HG03108 (cell line): ENCODE measurements around the gene PBX3.

Experiments
- ATAC-seq: cut with Tn5 transposase; IDR thresholded peaks from one replicate; pipeline ENCODE4 v1.9.1; 2021; ENCODE audit warnings: moderate library complexity; ENCODE audit not compliant: unreplicated experiment

The PBX3 gene

DNA sequence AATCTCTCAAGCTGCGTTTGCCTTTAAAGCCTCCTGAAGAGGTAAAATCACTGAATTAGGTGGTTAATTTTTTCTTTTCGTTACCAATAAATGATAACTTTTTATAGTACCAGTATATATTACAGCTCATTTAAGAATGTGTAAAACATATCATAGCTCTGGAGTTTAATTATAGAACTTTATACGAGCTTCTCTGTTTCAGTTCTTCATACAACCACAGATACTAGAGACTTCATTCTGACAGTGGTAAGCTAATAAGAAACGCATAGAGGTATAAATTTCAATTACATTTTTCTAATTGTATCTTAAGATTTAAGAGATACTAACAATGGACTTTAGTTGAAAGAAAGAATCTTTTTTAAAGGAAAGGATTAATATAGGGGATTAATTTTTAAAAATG lies 73.9 kb downstream of the PBX3 start:
- peak; percentile 42 for ATAC-seq

DNA sequence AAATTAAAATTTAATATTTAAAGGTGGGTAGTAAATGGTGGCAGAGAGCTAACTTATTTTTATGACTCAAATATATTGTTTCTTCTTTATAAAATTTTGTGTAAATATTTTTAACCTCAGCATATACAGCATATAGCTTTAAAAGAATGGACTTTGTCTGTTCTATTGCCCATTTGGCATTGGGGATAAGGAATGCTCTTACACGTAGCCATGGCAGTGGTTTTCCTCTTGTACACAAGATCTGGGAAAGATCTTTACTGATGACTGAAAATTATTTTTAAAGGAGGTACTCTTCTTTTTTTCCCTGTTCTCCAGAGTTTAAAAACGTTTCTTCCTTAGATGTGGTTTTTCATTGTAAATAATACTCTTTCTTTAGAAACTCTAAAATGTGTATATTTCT lies 75.0 kb downstream of the PBX3 start:
- no peak for ATAC-seq

DNA sequence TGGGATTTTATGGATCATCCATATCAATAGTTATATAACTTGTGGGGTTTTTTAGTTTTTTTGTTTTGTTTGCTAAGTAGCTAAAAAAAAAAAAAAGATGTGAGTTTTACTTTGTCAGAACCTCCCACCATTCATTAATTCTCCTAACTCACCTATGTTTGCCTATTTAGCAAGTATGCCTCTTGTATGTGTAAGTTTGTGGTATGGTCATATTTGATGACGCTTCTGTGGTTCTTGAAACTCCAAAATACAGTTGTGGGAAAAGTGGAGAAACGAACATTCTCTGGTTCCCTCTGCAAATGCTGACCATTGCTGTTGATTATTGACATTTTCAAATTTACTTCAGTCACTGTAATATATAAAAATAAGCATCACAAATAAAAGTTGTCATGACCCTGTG lies 75.7 kb downstream of the PBX3 start:
- ATAC-seq = no peak

DNA sequence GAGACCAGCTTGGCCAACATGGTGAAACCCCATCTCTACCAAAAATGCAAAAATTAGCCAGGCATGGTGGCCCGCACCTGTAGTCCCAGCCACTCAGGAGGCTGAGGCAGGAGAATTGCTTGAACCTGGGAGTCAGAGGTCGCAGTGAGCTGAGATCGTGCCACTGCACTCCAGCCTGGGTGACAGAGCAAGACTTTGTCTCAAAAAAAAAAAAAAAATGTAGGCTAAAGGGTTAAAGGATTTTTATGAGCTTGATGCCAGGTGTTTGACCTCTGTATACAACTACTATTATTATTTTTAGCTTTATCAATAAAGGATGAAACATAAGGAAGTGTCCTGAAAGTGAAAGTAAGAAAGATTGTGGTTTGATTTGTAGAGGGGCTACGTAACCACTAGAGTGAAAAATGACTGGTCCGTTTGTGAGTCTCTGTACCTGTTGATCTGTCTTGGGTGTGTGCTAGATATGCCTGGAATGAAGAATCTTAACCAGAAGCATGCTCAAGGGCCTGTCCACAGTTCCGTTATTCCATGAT lies 76.8 kb downstream of the PBX3 start:
- peak; percentile 48 for ATAC-seq

DNA sequence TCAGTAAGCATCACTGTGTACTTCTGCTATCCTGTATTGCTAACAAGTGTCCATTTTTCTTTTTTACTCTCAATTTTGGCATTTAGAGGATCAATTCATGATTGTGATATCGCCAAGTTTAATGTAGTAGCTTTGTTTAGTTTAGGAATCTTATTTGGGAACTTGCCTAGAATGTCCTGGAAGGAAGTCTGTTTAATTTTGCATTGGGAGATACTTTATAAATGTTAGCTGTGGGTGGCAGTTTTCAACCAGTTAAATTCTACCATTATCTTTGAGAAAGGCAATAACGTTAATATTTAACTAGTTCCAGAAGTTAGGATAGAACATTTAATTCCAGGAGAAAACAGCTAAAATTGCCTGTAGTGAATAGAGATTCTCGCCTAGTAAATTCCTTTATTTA lies 78.6 kb downstream of the PBX3 start:
- no peak for ATAC-seq

DNA sequence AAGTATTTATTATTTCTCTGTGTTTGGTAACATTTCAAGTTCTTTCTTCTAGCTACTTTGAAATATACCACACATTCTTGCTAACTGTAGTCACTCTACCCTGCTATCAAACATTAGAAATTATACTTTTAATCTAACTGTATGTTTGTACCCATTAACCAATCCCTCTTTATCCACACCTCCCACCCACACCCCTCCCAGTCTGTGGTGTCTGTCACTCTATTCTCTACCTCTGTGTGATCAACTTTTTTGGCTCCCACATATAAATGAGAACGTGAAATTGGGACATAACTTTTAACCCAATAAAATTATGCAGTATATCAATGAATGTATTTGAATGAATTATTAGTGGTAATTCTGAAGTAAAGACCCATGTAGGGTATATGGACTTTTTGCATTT lies 79.7 kb downstream of the PBX3 start:
- no peak for ATAC-seq

DNA sequence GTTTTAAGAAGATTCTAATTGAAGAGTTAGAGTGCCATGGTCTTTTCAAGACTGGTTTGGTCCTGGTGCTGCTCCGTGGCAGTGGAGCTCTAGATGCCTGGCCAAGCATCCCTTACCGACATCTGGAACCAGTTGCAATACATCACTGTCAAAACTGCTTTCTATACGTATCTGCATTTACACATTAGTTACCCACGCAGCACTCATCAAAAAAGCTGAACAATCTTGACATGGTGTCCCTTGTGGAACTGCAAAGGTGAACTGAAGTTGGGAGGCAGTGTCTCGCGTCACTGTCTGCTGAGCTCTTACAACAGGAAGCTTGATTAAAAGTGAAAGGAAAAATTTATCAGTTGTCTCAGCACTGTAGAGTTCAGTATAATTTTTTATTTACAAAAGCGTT lies 82.6 kb downstream of the PBX3 start:
- ATAC-seq = peak; percentile 77

DNA sequence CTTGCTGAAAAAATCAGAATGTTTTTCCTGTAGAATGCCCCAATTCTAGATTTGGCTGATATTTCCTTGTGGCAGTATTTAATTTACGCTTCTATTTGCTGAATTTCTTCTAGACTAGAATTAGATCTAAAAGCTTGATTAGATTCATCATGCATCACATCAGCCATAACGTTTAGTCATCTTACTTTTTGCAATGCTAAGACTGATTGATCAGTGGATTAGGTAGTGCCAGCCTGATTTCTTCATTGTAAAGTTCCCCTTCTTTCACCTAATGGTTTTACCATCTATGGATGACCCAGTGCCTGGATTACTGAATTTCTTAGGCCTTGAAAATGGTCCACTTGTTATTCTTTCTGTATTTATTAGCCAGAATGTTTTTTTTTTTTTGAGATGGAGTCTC lies 83.9 kb downstream of the PBX3 start:
- ATAC-seq = no peak

DNA sequence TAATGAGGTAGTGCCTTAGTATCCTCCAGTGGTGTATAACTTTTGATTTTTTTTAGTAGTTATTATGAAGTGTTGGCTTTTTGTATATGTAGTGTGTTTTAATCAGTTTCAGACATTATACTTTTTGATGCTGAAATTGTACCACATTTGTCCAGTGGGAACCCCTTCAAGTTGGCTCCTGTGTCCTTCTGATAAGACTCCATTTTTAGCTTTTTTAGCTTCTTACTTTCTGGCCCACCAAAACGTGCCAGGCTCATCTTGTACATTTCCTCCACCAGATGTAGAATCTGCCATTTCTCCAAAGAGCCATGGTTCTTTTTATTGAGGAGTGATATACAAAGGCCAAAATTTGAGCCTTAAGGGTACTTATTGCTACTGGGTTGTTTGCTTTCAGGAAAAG lies 84.4 kb downstream of the PBX3 start:
- ATAC-seq = no peak

DNA sequence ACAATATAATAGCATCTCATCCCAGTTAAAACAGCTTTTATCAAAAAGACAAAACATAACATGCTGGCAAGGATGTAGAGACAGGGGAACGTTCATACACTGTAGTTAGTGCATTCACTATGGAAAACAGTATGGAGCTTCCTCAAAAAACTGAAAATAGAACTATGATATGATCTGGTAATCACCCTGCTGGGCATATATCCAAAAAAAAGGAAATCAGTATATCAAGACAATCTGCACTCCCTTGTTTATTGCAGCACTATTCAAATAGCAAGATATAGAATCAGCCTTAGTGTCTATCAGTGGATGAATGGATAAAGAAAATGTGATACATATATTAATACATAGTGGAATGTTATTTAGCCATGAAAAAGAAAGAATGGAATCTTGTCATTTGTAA lies 88.5 kb downstream of the PBX3 start:
- ATAC-seq = no peak

DNA sequence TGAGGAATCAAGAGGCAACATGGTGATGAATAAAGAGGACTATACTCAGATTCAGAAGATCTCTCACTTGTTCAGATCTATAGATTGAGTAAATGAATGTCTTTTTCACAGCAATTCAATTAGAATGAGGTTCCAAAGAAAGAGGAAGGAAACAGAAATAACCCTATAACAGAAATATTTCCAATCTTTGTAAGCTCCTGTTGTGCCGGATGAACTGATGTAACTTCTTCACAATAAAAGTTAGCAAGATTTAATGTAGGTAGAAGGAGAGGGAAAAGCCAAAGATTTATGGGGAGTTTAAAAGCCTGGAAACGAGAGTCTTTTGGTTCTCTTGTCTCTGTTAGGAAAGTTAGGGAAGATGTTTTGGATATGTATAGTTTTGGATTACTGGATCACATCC lies 92.1 kb downstream of the PBX3 start:
- no peak for ATAC-seq

DNA sequence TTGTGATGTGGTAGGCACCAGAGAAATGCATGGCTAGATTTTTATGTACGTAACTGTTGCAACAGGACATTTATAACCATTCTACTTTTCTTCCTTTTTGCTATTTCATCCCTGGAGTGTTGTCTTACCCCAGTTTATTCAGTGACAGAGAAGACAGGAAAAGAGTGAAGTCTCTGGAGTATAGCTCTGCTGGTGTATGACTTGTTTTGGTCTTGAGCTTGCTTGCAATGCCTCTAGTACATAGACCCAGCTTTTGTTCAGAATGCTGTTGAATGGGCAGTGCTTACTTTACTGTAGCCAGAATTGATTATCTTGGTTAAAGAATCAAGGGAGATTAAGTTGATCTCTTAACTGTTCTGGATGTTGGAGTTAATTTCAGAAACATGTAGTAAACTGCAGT lies 94.3 kb downstream of the PBX3 start:
- no peak for ATAC-seq

DNA sequence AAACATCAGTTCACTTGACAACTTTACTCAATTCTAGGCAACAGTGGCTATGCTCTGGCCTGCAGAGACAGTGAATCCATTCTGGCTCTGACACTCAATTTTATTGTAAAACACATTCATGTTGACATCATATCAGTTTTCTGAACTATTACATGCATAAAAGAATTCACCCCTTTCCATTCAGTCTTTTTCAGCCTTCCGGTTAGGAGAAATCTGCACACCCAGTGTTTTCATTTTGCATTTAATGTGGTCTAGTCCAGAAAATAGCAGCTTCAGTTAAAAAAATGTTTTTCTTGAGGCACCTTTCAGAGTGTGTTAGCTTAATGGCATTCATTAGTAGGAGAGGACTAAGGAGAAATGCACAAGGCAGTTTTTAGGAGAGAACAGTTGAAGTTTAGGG lies 95.1 kb downstream of the PBX3 start:
- ATAC-seq = no peak

DNA sequence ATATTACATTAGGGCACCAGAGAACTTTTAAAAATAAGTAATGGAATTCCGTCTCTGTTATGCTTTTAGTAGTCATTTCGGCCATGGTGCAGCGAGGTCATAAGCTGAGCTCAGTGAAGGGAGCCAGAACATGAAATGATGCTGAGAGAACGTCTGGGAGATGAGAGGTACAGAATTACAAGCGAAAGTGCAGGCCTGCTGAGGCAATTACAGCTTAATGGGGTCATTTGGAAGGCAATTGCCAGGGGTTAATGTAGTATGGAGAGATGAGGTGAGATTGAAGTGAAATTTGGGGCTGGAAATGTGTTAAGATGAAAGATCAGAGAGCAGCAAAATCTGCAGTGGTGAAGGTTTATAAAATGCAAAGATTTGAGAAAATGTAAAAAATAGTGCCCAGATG lies 96.5 kb downstream of the PBX3 start:
- no peak for ATAC-seq

DNA sequence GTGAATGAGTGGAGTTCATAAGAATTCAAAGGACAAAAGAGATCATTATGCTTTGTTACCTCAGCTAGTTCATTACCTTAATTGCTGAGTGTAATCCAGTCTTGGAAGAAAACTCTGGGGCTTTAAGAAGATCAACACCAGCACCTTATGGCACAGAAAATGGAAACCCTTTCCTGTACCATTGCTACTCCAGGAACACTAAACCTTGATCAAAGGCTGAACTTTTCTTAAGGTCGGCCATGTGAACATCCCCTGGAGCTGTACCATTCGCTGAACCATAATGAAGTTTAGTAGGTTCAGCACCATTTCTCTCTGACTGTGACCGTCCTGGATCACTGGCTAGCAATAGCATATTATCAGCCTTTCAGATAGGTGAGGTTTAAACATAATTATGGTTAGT lies 97.4 kb downstream of the PBX3 start:
- no peak for ATAC-seq

DNA sequence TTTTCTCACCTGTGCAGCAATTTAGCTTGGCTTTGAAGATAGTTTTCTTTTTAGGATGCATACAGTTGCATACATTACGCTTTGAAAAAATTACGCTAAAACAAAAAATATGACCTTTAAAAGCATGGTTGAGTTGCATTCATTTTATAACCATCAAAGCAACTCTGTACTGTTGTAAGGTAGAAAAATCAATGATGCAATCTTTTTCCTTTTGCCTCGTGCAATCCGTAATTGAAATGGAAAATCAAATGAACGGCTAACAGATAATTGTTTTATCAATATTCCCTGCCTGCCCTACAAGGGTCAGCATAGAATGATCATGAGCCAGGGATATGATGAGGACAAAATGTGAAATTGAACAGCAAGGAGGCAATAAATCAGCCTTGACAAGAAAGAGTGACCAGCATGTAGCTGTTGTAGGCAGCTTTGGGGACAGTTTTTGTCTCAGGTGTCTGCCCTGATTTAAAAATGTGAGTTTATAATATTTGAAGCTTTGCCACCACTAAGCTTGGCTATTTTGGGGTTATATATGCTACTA lies 98.2 kb downstream of the PBX3 start:
- ATAC-seq = no peak

DNA sequence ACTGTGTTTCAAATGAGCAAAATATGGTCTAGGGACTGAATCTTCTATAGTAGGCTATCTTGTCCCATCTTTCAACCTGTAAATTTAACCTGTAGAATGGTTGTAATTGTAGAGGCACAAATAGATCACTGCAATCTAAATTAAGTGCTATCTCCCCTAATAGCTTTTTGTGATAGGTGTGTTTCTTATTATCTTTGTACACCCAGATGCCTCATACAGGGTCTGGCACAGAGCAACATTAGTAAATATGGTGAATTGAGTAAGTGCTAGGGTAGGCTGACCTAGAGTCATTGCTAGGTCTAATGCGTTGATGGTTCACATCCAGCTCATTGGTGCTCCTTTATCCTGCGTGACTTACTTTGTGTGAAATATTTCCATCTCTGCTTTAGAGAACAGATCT lies 100.6 kb downstream of the PBX3 start:
- ATAC-seq = no peak

DNA sequence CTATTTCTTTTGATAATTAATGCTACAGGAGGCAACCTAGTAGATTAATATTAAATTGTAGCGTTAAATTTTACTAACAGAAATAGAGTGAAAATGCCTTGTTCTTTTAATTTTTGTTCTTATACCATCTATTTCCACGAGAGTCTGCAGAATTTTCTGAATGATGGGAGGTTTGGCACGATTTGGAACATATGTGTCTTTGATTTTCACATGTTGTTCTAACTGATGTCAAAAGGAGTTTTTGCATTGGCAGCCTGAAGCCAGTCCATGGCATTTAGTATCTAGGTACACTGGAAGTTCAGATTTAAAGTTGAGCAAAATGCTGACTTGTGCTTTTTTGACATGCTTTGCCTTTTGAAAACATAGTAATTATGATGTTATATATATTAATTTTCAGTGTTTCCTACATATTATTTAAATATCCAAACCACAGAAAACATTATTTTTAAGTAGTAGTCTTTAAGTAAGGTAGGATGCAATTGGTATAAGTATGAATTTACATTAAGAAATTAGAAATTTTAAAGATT lies 103.0 kb downstream of the PBX3 start:
- ATAC-seq = no peak

DNA sequence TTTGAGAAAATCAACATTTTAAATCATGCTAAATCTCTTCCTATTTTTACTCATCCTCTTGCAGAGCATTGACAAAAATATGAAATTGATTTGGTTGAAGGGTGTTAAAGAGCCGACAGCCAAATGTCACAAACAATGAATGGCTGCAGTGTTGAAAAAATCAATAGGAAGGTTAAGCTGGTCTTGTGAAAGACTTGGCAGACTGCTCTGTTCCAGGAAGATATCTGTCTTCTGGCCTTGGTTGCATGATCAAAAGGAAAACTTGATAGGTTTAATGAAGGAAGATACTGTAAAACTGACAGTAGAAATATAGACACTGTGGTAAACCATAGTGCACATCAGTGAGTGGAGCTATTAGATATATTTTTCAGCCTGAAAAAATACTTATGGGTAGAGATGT lies 103.6 kb downstream of the PBX3 start:
- ATAC-seq = no peak

DNA sequence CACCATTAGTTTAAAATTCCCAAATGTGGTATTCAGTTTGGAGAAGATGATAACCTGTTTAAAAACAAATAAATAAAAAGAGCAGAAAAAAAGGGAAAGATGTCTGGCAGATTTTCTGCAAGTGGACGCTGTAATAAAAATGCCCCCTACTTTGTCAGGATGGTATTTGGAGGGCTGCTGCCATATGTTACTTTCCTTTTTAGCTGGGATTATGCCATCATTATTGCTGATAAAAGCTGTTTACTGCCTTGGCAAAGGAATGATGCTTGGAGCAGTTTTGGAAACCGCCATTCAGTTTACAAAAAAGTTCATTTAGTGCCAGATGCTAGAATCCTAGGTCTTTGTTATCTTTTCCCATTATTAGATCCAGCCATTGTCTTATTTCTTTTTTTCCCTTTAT lies 104.8 kb downstream of the PBX3 start:
- ATAC-seq = no peak

DNA sequence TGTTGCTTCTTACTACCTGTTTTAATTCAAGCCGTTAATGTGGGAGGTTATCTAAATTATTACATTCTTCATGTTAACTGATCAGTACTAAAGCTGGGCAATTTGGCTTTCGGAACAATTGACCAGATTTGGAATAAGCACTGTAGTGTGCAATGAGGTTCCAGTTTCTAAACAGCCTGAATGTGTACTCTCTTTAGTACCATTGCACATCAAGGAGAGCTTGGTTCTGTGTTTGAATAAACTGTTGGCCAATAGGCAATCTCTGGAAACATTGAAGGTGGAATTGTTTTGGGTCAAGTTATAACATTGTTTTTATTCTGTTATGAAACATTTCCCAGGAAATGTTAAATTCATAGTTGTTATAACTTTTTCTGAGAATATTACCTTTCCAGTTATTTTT lies 105.2 kb downstream of the PBX3 start:
- no peak for ATAC-seq

DNA sequence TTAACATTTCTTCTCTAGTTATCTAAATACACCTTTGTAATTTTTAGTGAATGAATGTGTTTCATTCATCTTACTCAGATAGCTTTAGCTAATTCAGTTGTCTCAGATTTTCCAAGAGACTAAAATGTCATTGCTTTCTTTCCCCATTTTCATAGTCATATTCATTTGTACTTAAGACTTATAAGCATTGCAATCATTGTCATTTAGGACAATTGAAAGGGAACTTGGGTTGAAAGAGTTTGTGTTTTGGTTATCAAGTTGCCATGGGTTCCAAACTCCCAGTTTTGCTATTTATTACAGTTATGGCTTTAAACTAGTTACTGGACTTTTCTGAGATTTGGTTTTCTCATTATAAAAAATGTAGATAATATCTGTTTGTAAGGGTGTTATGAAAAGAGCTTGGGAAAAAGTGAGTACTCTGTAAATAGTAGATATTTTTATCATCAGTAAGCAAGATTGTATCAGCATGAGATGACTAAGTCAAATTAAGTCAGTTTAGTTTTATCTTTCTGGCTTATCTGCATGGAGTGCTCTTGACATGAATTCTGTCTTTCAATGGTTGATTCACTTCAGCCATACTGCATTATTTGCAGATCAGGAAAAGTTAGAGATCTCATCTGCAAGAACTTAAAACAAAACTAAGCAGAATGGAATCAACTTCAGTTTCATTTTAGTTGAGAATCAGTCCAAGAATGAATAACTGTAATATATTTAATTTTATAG lies 107.5 kb downstream of the PBX3 start:
- ATAC-seq = no peak

DNA sequence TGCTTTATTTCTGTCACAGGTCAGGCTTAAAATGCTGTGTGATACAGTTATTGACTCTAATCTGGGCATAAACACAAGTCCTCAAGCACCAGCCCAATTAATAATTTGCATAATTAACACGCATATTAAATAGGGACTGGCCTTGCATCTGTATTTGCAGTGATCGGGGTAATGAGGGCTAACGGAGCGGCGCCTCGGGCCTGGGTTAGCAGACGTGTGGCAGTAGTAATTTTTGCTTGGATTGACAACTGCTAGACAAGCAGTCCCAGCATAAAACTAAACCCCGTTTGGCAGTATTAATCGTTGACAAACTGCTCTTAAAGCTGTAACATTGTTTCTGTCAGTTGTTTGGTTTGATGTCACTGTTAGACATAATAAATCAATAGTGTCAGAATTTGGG lies 109.2 kb downstream of the PBX3 start:
- no peak for ATAC-seq
